Type B pancreatic cell (in vitro differentiated cells): Measurements from ENCODE around the gene TMEM176B. TPM values are rescaled to one million over a fixed set of nuclear protein-coding genes. Genes with fewer than 3 reads are reported as not detected.

Experiments
- DNase-seq: peaks from one replicate; pipeline ENCODE4 v3.0.0; 2021; ENCODE audit warnings: mixed read lengths; ENCODE audit not compliant: unreplicated experiment; ENCODE audit errors: extremely low spot score
- H3K27ac Mint-ChIP-seq: 2 replicates; pipeline ENCODE4 v1.8.0; 2021; ENCODE audit warnings: mild to moderate bottlenecking, mixed read lengths
- H3K27me3 Mint-ChIP-seq: 2 replicates; pipeline ENCODE4 v1.8.0; 2021; ENCODE audit warnings: mixed read lengths
- H3K36me3 Mint-ChIP-seq: 2 replicates; pipeline ENCODE4 v1.8.0; 2021; ENCODE audit warnings: mixed read lengths
- H3K4me1 Mint-ChIP-seq: one replicate; pipeline ENCODE4 v1.8.0; 2021; ENCODE audit warnings: mixed read lengths; ENCODE audit not compliant: unreplicated experiment
- H3K4me3 Mint-ChIP-seq: 2 replicates; pipeline ENCODE4 v1.8.0; 2021; ENCODE audit warnings: mild to moderate bottlenecking, mixed read lengths
- H3K9me3 Mint-ChIP-seq: 2 replicates; pipeline ENCODE4 v1.8.0; 2021; ENCODE audit warnings: mixed read lengths
- total RNA-seq: library from RNA; stranded (reverse); gene quantifications from 2 replicates; pipeline ENCODE4 v1.2.1, GENCODE V29; 2021; ENCODE audit warnings: low replicate concordance
- TF ChIP-seq, protein P1 (sequence below): fragments of 200-600 bp; sonication (generic); conservative IDR thresholded peaks from 2 replicates; pipeline ENCODE4 v1.5.0; 2021; ENCODE audit warnings: antibody characterized with exemption, mild to moderate bottlenecking

TMEM176B gene
- total RNA-seq, 1 donor from 2014 or later, result 72.9 TPM

DNA sequence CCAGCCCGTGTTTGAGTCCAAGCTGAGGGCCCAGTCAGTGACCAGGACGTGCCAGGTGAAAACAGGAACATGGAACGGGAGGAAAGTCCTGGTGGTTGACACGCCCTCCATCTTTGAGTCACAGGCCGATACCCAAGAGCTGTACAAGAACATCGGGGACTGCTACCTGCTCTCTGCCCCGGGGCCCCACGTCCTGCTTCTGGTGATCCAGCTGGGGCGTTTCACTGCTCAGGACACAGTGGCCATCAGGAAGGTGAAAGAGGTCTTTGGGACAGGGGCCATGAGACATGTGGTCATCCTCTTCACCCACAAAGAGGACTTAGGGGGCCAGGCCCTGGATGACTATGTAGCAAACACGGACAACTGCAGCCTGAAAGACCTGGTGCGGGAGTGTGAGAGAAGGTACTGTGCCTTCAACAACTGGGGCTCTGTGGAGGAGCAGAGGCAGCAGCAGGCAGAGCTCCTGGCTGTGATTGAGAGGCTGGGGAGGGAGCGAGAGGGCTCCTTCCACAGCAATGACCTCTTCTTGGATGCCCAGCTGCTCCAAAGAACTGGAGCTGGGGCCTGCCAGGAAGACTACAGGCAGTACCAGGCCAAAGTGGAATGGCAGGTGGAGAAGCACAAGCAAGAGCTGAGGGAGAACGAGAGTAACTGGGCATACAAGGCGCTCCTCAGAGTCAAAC lies 57.7 kb downstream of the TMEM176B start:
- H3K4me1 Mint-ChIP-seq, result no peaks in the 10 kb centered on the region
- no peaks in the 10 kb centered on the region for H3K36me3 Mint-ChIP-seq
- no peaks in the 10 kb centered on the region for H3K9me3 Mint-ChIP-seq
- H3K4me3 Mint-ChIP-seq, result no peak overlapping the region
- TF ChIP-seq, protein P1, sequence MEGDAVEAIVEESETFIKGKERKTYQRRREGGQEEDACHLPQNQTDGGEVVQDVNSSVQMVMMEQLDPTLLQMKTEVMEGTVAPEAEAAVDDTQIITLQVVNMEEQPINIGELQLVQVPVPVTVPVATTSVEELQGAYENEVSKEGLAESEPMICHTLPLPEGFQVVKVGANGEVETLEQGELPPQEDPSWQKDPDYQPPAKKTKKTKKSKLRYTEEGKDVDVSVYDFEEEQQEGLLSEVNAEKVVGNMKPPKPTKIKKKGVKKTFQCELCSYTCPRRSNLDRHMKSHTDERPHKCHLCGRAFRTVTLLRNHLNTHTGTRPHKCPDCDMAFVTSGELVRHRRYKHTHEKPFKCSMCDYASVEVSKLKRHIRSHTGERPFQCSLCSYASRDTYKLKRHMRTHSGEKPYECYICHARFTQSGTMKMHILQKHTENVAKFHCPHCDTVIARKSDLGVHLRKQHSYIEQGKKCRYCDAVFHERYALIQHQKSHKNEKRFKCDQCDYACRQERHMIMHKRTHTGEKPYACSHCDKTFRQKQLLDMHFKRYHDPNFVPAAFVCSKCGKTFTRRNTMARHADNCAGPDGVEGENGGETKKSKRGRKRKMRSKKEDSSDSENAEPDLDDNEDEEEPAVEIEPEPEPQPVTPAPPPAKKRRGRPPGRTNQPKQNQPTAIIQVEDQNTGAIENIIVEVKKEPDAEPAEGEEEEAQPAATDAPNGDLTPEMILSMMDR, result no peak
- H3K27ac Mint-ChIP-seq, result no peak overlapping the region
- H3K27me3 Mint-ChIP-seq, result peaks cover 74% of the 10 kb centered on the region
- no peak for DNase-seq

Other genes starting within 250 kb of the TMEM176B start
- not detected in 2 replicates for gene GIMAP4, start 233.0 kb downstream of the TMEM176B start, total RNA-seq
- not detected in 2 replicates for gene GIMAP6, start 168.0 kb downstream of the TMEM176B start, total RNA-seq
- gene GIMAP2, start 114.7 kb downstream of the TMEM176B start, total RNA-seq, result not detected in 2 replicates
- gene GIMAP1, start 83.8 kb downstream of the TMEM176B start, total RNA-seq, result not detected in 2 replicates
- gene GIMAP5, start 62.9 kb downstream of the TMEM176B start, total RNA-seq, result not detected in 2 replicates
- 90.1 and 106 TPM in 2 replicates for gene TMEM176A, start 405 bp upstream of the TMEM176B start, total RNA-seq
- 21.4 and 26.2 TPM in 2 replicates for gene AOC1, start 52.2 kb upstream of the TMEM176B start, total RNA-seq
- 8.0 and 10.0 TPM in 2 replicates for gene KCNH2, start 178.0 kb upstream of the TMEM176B start, total RNA-seq
- 0.21 and 1.7 TPM in 2 replicates for gene NOS3, start 190.7 kb upstream of the TMEM176B start, total RNA-seq
- 33.8 and 53.2 TPM in 2 replicates for gene ATG9B, start 224.1 kb upstream of the TMEM176B start, total RNA-seq
- gene ABCB8, start 228.1 kb upstream of the TMEM176B start, total RNA-seq, result 32.7 and 45.5 TPM in 2 replicates
- gene ASIC3, start 248.2 kb upstream of the TMEM176B start, total RNA-seq, result 2.2 and 4.4 TPM in 2 replicates